ENCODE data around the gene ZFP1. TPM values are rescaled to one million over a fixed set of nuclear protein-coding genes. Genes with fewer than 3 reads are reported as not detected.

ZFP1 gene
- total and polyA plus RNA-seq, 10 donors = 3.1 to 11.4 (median 8.5) TPM

GRCh38 chr16:75152635-75153034 lies 4.3 kb downstream of the ZFP1 start:
- TF ChIP-seq POLR2A (IDR thresholded peaks at IDR 0.05) (no peak), CTCF (IDR thresholded peaks at IDR 0.05 in 8 of 11, conservative IDR thresholded peaks at IDR 0.05 in 3 of 11) (no peak), POLR2AphosphoS5 (IDR thresholded peaks at IDR 0.05) (no peak)
- peaks cover 0 to 17% (median 12%) of the 10 kb centered on the region in 6 donors for H3K4me1 ChIP-seq
- H3K27ac ChIP-seq = no peak overlapping the region
- H3K36me3 ChIP-seq = peaks cover 0 to 60% (median 17%) of the 10 kb centered on the region in 6 donors
- H3K27me3 ChIP-seq (replicated peaks in 1 of 7) = no peaks in the 10 kb centered on the region
- no peak overlapping the region for H3K4me3 ChIP-seq
- H3K9me3 ChIP-seq = peaks cover 6 to 39% (median 27%) of the 10 kb centered on the region in 8 donors
- intact Hi-C loops (cut with DNase I; ENCODE audit: low total_unique reads) = no loop called here
- no peak for DNase-seq

- Histone ChIP-seq H3K9me3 (peaks cover 0 to 34% (median 7%) of the 10 kb centered on the region in 8 donors), H3K4me1 (no peaks in the 10 kb centered on the region), H3K27me3 (replicated peaks in 1 of 7) (no peaks in the 10 kb centered on the region), H3K36me3 (peaks cover 0 to 92% (median 10%) of the 10 kb centered on the region in 6 donors), H3K4me3 (no peak overlapping the region), H3K27ac (no peak overlapping the region)
- TF ChIP-seq POLR2AphosphoS5 (IDR thresholded peaks at IDR 0.05) (no peak), POLR2A (IDR thresholded peaks at IDR 0.05) (no peak), CTCF (IDR thresholded peaks at IDR 0.05 in 8 of 11, conservative IDR thresholded peaks at IDR 0.05 in 3 of 11) (no peak)
- DNase-seq = no peak
- WGBS, 5 donors = 80 to 93% (median 92%) methylated on average over 1 of the region's 1 CpG
- intact Hi-C loops (cut with DNase I; ENCODE audit: low total_unique reads) = no loop called here
Measured at GRCh38 chr16:75160386-75160785, 12.1 kb downstream of the ZFP1 start.

GRCh38 chr16:75169899-75170405 lies 21.6 kb downstream of the ZFP1 start:
- intact Hi-C loops (cut with DNase I; ENCODE audit: low total_unique reads) = no loop called here
- no peak overlapping the region for H3K27ac ChIP-seq
- TF ChIP-seq POLR2AphosphoS5 (IDR thresholded peaks at IDR 0.05) (no peak), POLR2A (IDR thresholded peaks at IDR 0.05) (no peak), CTCF (IDR thresholded peaks at IDR 0.05 in 8 of 11, conservative IDR thresholded peaks at IDR 0.05 in 3 of 11) (no peak)
- DNase-seq = no peak
- no peaks in the 10 kb centered on the region for H3K4me1 ChIP-seq
- WGBS, 5 donors = 92 to 99% (median 97%) methylated on average over 10 of the region's 10 CpGs
- H3K4me3 ChIP-seq = no peak overlapping the region
- H3K9me3 ChIP-seq = peaks cover 13 to 100% (median 96%) of the 10 kb centered on the region in 8 donors
- H3K27me3 ChIP-seq (replicated peaks in 1 of 7) = no peaks in the 10 kb centered on the region
- H3K36me3 ChIP-seq = peaks cover 23 to 80% (median 58%) of the 10 kb centered on the region in 6 donors

- peaks cover 12 to 54% (median 39%) of the 10 kb centered on the region in 6 donors for H3K36me3 ChIP-seq
- no peaks in the 10 kb centered on the region for H3K27me3 ChIP-seq (replicated peaks in 1 of 7)
- TF ChIP-seq CTCF (IDR thresholded peaks at IDR 0.05 in 8 of 11, conservative IDR thresholded peaks at IDR 0.05 in 3 of 11) = no peak
- no peak for TF ChIP-seq POLR2A (IDR thresholded peaks at IDR 0.05)
- TF ChIP-seq POLR2AphosphoS5 (IDR thresholded peaks at IDR 0.05) = no peak
- intact Hi-C loops (cut with DNase I; ENCODE audit: low total_unique reads) = no loop called here
- peaks cover 19 to 100% (median 100%) of the 10 kb centered on the region in 8 donors for H3K9me3 ChIP-seq
- H3K4me3 ChIP-seq = no peak overlapping the region
- 88 to 99% (median 96%) methylated on average over 4 of the region's 4 CpGs for WGBS, 5 donors
- H3K4me1 ChIP-seq = no peaks in the 10 kb centered on the region
- DNase-seq = no peak
- H3K27ac ChIP-seq = no peak overlapping the region
Measured at GRCh38 chr16:75172578-75172977, 24.3 kb downstream of the ZFP1 start.
